HG02798 (cell line): ENCODE measurements around the gene KLK5.
"Not testable (repeated sequence)": the region's sequence is repeated elsewhere in the genome, so short reads cannot be mapped to it uniquely, and the experiment has no call there.

Source experiments
- ATAC-seq: cut with Tn5 transposase; IDR thresholded peaks from one replicate; pipeline ENCODE4 v1.9.1; 2021; ENCODE audit warnings: mild to moderate bottlenecking; ENCODE audit not compliant: unreplicated experiment, poor library complexity

The KLK5 gene

DNA sequence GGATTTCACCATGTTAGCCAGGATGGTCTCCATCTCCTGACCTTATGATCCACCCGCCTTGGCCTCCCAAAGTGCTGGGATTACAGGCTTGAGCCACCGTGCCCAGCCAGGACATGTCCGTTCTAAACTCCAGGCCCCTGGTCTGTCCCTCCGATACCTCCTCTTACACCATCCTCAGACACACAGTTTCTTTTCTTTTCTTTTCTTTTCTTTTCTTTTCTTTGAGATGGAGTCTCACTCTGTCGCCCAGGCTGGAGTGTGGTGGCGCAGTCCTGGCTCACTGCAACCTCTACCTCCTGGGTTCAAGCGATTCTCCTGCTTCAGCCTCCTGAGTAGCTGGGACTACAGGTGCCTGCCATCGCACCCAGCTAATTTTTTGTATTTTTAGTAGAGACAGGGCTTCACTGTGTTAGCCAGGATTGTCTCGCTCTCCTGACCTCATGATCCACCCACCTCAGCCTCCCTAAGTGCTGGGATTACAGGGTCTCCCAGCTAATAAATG lies 56.7 kb downstream of the KLK5 start:
- not testable (repeated sequence) for ATAC-seq

DNA sequence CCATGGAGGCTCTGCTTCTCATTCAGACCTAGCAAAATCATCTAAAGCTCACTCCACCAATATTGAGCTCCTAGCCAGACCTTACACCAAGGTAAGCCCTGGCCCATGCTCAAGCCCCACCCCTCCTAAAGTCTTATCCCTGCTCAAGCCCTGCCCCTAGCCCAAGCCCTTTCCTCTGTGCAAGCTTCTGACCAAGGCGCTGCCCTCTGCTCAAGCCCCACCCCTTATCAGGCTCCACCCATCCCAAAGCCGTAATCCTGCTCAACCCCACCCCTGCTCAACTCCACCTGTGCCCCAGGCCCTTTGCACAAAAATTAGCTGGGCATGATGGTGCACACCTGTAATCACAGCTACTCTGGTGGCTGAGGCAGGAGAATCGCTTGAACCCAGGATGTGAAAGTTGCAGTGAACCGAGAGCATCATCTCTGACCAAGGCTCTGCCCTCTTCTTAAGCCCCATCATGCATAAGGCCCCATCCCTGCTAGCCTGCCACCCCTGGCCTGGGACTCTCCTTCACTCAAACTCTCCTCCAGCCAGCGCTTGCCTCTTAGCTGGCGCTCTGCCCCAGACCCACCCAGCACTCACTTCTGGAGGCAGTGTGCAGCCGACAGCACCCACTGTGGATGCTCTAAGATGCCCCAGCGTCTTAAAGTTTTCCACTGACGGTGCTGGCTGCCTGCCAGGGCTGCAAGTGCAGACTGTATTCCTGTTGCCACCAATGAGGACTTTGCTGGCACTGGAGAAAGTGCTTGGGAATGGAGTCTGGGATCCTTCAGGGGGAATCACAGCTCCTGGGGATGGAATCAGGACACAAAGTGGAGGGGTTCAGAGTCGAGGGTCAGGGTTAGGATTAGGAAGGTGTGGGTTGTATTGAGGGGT lies 58.1 kb downstream of the KLK5 start:
- no peak for ATAC-seq
